Activated T-cell treated with anti-CD3 and anti-CD28 coated beads, Interleukin-2, amount 50 U/mL, for 4 hours (primary cell): ENCODE data around the gene DNM1. TPM values are rescaled to one million over a fixed set of nuclear protein-coding genes. Genes with fewer than 3 reads are reported as not detected.
A peak's percentile ranks its signal among the peaks of the same experiment; 100 is the strongest.

Experiments used
- ATAC-seq, 2 donors: fragments of 200-7000 bp; cut with Tn5 transposase; one replicate each; pipeline ENCODE4 v1.10.0; 2021
- DNase-seq: peaks from one replicate; pipeline ENCODE4 v3.0.0-alpha.2; 2020
- H3K27me3 Mint-ChIP-seq: one replicate; pipeline ENCODE4 v1.8.0; 2021; ENCODE audit warnings: low read depth, mixed read lengths
- H3K36me3 Mint-ChIP-seq: one replicate; pipeline ENCODE4 v1.8.0; 2022; ENCODE audit warnings: mixed read lengths; ENCODE audit not compliant: insufficient read depth
- H3K4me1 Mint-ChIP-seq: one replicate; pipeline ENCODE4 v1.8.0; 2021; ENCODE audit warnings: low read depth, mixed read lengths
- H3K4me3 Mint-ChIP-seq: one replicate; pipeline ENCODE4 v1.8.0; 2021; ENCODE audit warnings: mild to moderate bottlenecking, moderate library complexity, mixed read lengths
- H3K9me3 Mint-ChIP-seq: one replicate; pipeline ENCODE4 v1.8.0; 2021; ENCODE audit warnings: mixed read lengths
- total RNA-seq, 3 donors: library from RNA; stranded (reverse); gene quantifications; one replicate each; pipeline ENCODE4 v1.2.1, GENCODE V29; 2021

DNM1 gene
- total RNA-seq, 3 donors from 2014 or later = 0.32 to 0.43 (median 0.40) TPM

GRCh38 chr9:128206916-128207910 is 4.0 kb downstream of the DNM1 start:
- Mint-ChIP-seq H3K36me3 (no peaks in the 10 kb centered on the region), H3K27me3 (peaks cover 22% of the 10 kb centered on the region), H3K4me1 (peaks cover 10% of the 10 kb centered on the region), H3K4me3 (no peak overlapping the region), H3K9me3 (no peaks in the 10 kb centered on the region)
- ATAC-seq (no peak), DNase-seq (no peak)

- no peak overlapping the region for H3K4me3 Mint-ChIP-seq
- H3K36me3 Mint-ChIP-seq = no peaks in the 10 kb centered on the region
- DNase-seq = no peak
- ATAC-seq = no peak
- no peaks in the 10 kb centered on the region for H3K9me3 Mint-ChIP-seq
- H3K27me3 Mint-ChIP-seq = peaks cover 23% of the 10 kb centered on the region
- peaks cover 3% of the 10 kb centered on the region for H3K4me1 Mint-ChIP-seq
Measured at GRCh38 chr9:128208386-128208785, 5.2 kb downstream of the DNM1 start.

- DNase-seq (no peak), ATAC-seq (no peak)
- no peaks in the 10 kb centered on the region for H3K36me3 Mint-ChIP-seq
- peaks cover 3% of the 10 kb centered on the region for H3K4me1 Mint-ChIP-seq
- no peaks in the 10 kb centered on the region for H3K9me3 Mint-ChIP-seq
- peaks cover 23% of the 10 kb centered on the region for H3K27me3 Mint-ChIP-seq
- no peak overlapping the region for H3K4me3 Mint-ChIP-seq
Measured at GRCh38 chr9:128208946-128209669, 5.9 kb downstream of the DNM1 start.

- Mint-ChIP-seq H3K4me1 (no peaks in the 10 kb centered on the region), H3K36me3 (no peaks in the 10 kb centered on the region), H3K9me3 (no peaks in the 10 kb centered on the region), H3K27me3 (peaks cover 9% of the 10 kb centered on the region), H3K4me3 (no peak overlapping the region)
- ATAC-seq (no peak), DNase-seq (no peak)
Measured at GRCh38 chr9:128211186-128211980, 8.2 kb downstream of the DNM1 start.

GRCh38 chr9:128211981-128212281 is 8.8 kb downstream of the DNM1 start:
- no peaks in the 10 kb centered on the region for H3K36me3 Mint-ChIP-seq
- H3K27me3 Mint-ChIP-seq = peaks cover 8% of the 10 kb centered on the region
- H3K4me3 Mint-ChIP-seq = no peak overlapping the region
- DNase-seq = no peak
- no peak for ATAC-seq
- no peaks in the 10 kb centered on the region for H3K9me3 Mint-ChIP-seq
- H3K4me1 Mint-ChIP-seq = no peaks in the 10 kb centered on the region

GRCh38 chr9:128213746-128214497 is 10.7 kb downstream of the DNM1 start:
- H3K9me3 Mint-ChIP-seq = no peaks in the 10 kb centered on the region
- H3K27me3 Mint-ChIP-seq = peaks cover 6% of the 10 kb centered on the region
- DNase-seq = no peak
- no peak for ATAC-seq
- peaks cover 10% of the 10 kb centered on the region for H3K4me1 Mint-ChIP-seq
- H3K36me3 Mint-ChIP-seq = no peaks in the 10 kb centered on the region
- no peak overlapping the region for H3K4me3 Mint-ChIP-seq

- Mint-ChIP-seq H3K4me3 (no peak overlapping the region), H3K9me3 (no peaks in the 10 kb centered on the region), H3K36me3 (no peaks in the 10 kb centered on the region), H3K27me3 (peaks cover 6% of the 10 kb centered on the region), H3K4me1 (peaks cover 12% of the 10 kb centered on the region)
- no peak for DNase-seq
- ATAC-seq = no peak
Measured at GRCh38 chr9:128214571-128215490, 11.7 kb downstream of the DNM1 start.

- H3K4me3 Mint-ChIP-seq = no peak overlapping the region
- no peaks in the 10 kb centered on the region for H3K36me3 Mint-ChIP-seq
- ATAC-seq (no peak), DNase-seq (no peak)
- H3K27me3 Mint-ChIP-seq = peaks cover 6% of the 10 kb centered on the region
- no peaks in the 10 kb centered on the region for H3K9me3 Mint-ChIP-seq
- H3K4me1 Mint-ChIP-seq = peaks cover 12% of the 10 kb centered on the region
Measured at GRCh38 chr9:128215491-128216409, 12.6 kb downstream of the DNM1 start.

- Mint-ChIP-seq H3K4me3 (no peak overlapping the region), H3K27me3 (peaks cover 3% of the 10 kb centered on the region)
- ATAC-seq = no peak
Measured at GRCh38 chr9:128216781-128217553, 13.8 kb downstream of the DNM1 start.

GRCh38 chr9:128218172-128218517 is 15.0 kb downstream of the DNM1 start:
- Mint-ChIP-seq H3K27me3 (no peaks in the 10 kb centered on the region), H3K4me3 (peak overlapping the region; percentile 79), H3K4me1 (peaks cover 12% of the 10 kb centered on the region), H3K9me3 (no peaks in the 10 kb centered on the region), H3K36me3 (no peaks in the 10 kb centered on the region)
- no peak for ATAC-seq
- DNase-seq = no peak

More at GRCh38 chr9:128216781-128217553, 13.8 kb downstream of the DNM1 start:
- Mint-ChIP-seq H3K9me3 (no peaks in the 10 kb centered on the region), H3K4me1 (peaks cover 12% of the 10 kb centered on the region), H3K36me3 (no peaks in the 10 kb centered on the region)
- DNase-seq = no peak

GRCh38 chr9:128218518-128219389 is 15.6 kb downstream of the DNM1 start:
- H3K36me3 Mint-ChIP-seq = no peaks in the 10 kb centered on the region
- peaks cover 12% of the 10 kb centered on the region for H3K4me1 Mint-ChIP-seq
- DNase-seq = peak; percentile 84
- peak; percentile 97 to 98 for ATAC-seq
- no peaks in the 10 kb centered on the region for H3K9me3 Mint-ChIP-seq
- peak overlapping the region; percentile 79 for H3K4me3 Mint-ChIP-seq
- H3K27me3 Mint-ChIP-seq = no peaks in the 10 kb centered on the region
